Peyer's patch (tissue), 4 donors: ENCODE data around the gene CSK.

Source experiments
- CTCF ChIP-seq, 6 experiments: fragments of 450-650 bp in 4 of 6; fragments of 200-600 bp in 2 of 6; sonication (generic) in 1 of 6; IDR thresholded peaks; one replicate each; pipeline ENCODE4 v1.5.1; 2017 to 2019; ENCODE audit warnings: antibody characterized with exemption in 6 of 6, mild to moderate bottlenecking in 3 of 6, moderate library complexity in 1 of 6
- POLR2A ChIP-seq, 2 donors: fragments of 450-650 bp; IDR thresholded peaks; one replicate each; pipeline ENCODE4 v1.5.1; 2017; ENCODE audit warnings: antibody characterized with exemption in 2 of 2, mild to moderate bottlenecking in 2 of 2, moderate library complexity in 2 of 2

- TF ChIP-seq CTCF (IDR thresholded peaks at IDR 0.05) (no peak), POLR2A (IDR thresholded peaks at IDR 0.05) (no peak)
These were observed 26.4 kb downstream of the CSK start for GRCh38 chr15:74808078-74808839.
